Heart right ventricle (tissue), 16 donors: ENCODE results near the gene OR52B6. TPM values are rescaled to one million over a fixed set of nuclear protein-coding genes. Genes with fewer than 3 reads are reported as not detected.

ENCODE experiments used
- ATAC-seq, 8 donors: fragments of 200-7000 bp; cut with Tn5 transposase; one replicate each; pipeline ENCODE4 v1.9.1; 2020; ENCODE audit warnings: mild to moderate bottlenecking in 8 of 8, moderate library complexity in 8 of 8, moderate number of reproducible peaks in 1 of 8
- DNase-seq, 2 donors: peaks; one replicate each; pipeline ENCODE4 v3.0.0-alpha.2; 2020
- H3K27ac ChIP-seq, 10 donors: fragments of 200-600 bp; sonication (generic) in 2 of 10; one replicate each; pipeline versions ENCODE4 v1.5.0 to v1.8.0; 2020 to 2022; ENCODE audit warnings: mild to moderate bottlenecking in 3 of 10
- H3K27me3 ChIP-seq, 7 donors: fragments of 200-600 bp; one replicate each; pipeline ENCODE4 v1.8.0; 2021 to 2022; ENCODE audit warnings: mild to moderate bottlenecking in 2 of 7
- H3K36me3 ChIP-seq, 9 donors: fragments of 200-600 bp; sonication (generic) in 1 of 9; one replicate each; pipeline versions ENCODE4 v1.5.0 to v1.8.0; 2020 to 2022; ENCODE audit warnings: mild to moderate bottlenecking in 2 of 9
- H3K4me1 ChIP-seq, 9 donors: fragments of 200-600 bp; sonication (generic) in 1 of 9; one replicate each; pipeline versions ENCODE4 v1.5.0 to v1.8.0; 2020 to 2022; ENCODE audit warnings: mild to moderate bottlenecking in 4 of 9
- H3K4me3 ChIP-seq, 10 donors: fragments of 200-600 bp; sonication (generic) in 2 of 10; one replicate each; pipeline versions ENCODE4 v1.5.0 to v1.8.0; 2020 to 2022; ENCODE audit warnings: mild to moderate bottlenecking in 7 of 10, moderate library complexity in 2 of 10
- H3K9me3 ChIP-seq, 11 donors: fragments of 200-600 bp in 10 of 11; sonication (generic) in 2 of 11; one replicate each; pipeline versions ENCODE4 v1.5.0 to v1.8.0; 2013 to 2022; ENCODE audit warnings: mild to moderate bottlenecking in 2 of 11, control low read depth in 1 of 11, moderate library complexity in 1 of 11
- CTCF ChIP-seq, 9 donors: fragments of 200-600 bp; sonication (generic) in 2 of 9; IDR thresholded peaks; one replicate each; pipeline versions ENCODE4 v1.5.0 to v1.8.0; 2021 to 2022; ENCODE audit warnings: antibody characterized with exemption in 9 of 9, mild to moderate bottlenecking in 5 of 9, moderate library complexity in 1 of 9
- WGBS, 2 donors: extraction: QIAGEN DNeasy Blood & Tissue Kit; methylation state at CpG; one replicate each; pipeline ENCODE4 v1.1.7; 2013; ENCODE audit warnings: inconsistent platforms in 1 of 2; 5-methylcytosine and 5-hydroxymethylcytosine counted together
- intact Hi-C, 10 donors: fragments of 100-400 bp; cut with DNase I; formaldehyde crosslinking; loops; one replicate each; pipeline versions ENCODE4 v1.11.1 to v1.14.2; 2022
- polyA plus RNA-seq, 2 donors: library from polyadenylated mRNA; stranded (reverse); fragments of 200-250 nt; gene quantifications; one replicate each; pipeline ENCODE4 v1.2.3, GENCODE V29; 2013
- total RNA-seq, 10 donors: library from RNA; stranded (reverse); fragmentation: NEBNext Ultra II Directional in 3 of 10; extraction: Animal tissue kit (Norgen Biotek cat#: 25700) in 3 of 10; gene quantifications; one replicate each; pipeline versions ENCODE4 v1.2.1 to v1.2.4, GENCODE V29; 2021 to 2023
- donor health status: Arrhythmogenic right ventricular cardiomyopathy.
- donor health status: ischemic (EF 13 %, LVEDD 7.1; RV severe dilation, severe dysfunction).
- donor health status: healthy with polysubstance abuse.
- donor health status: DM: no; HTN: yes; CAD: no.
- donor health status: DM: no; HTN: no; CAD: no.
- donor health status: ischemic (EF 25% LVEDD 6.9; RV normal size, moderate dysfunction).
- donor health status: ischemic (EF 25% LVEDD 5.7; RV mildly dilated, moderate dysfunction).
- donor health status: healthy.
- donor health status: DM: yes; HTN: yes; CAD: no.
- donor health status: Ischemic cardiomyopathy.
- donor health status: ischemic (EF 35%, LVEDD 5.7; RV mildly dilated, moderate dysfunction).
- donor health status: nonischemic (EF 11% LVEDD 7.7; RV severe dilation, severe dysfunction).
- donor health status: DM: yes; HTN: yes; CAD: no.
- donor health status: PGD.
- donor health status: ischemic (EF 29% LVEDD 5.4; RV normal size, mild dysfunction).
- donor health status: nonischemic (EF 23%, LVEDD 6.1; RV moderate dilation, normal function).

Gene OR52B6
- total and polyA plus RNA-seq, 12 donors, result not detected

GRCh38 chr11:5610446-5610845 is 29.8 kb downstream of the OR52B6 start:
- no peak for ATAC-seq

GRCh38 chr11:5611627-5612026 is 30.9 kb downstream of the OR52B6 start:
- WGBS, 2 donors, result 92 to 93% methylated on average over 11 of the region's 11 CpGs
- Histone ChIP-seq H3K27me3 (no peaks in the 10 kb centered on the region), H3K27ac (no peak overlapping the region), H3K9me3 (no peaks in the 10 kb centered on the region), H3K4me1 (no peaks in the 10 kb centered on the region), H3K4me3 (no peak overlapping the region), H3K36me3 (peaks cover 0 to 26% (median 0%) of the 10 kb centered on the region in 9 donors)
- TF ChIP-seq CTCF (IDR thresholded peaks at IDR 0.05), result no peak
- no peak for DNase-seq
- intact Hi-C loops, result no loop called here
- ATAC-seq, result no peak

More at GRCh38 chr11:5610446-5610845, 29.8 kb downstream of the OR52B6 start:
- 75 to 87% methylated on average over 5 of the region's 5 CpGs for WGBS, 2 donors
- no peak overlapping the region for H3K4me3 ChIP-seq
- intact Hi-C loops, result no loop called here
- no peaks in the 10 kb centered on the region for H3K9me3 ChIP-seq
- peaks cover 0 to 34% (median 0%) of the 10 kb centered on the region in 9 donors for H3K36me3 ChIP-seq
- no peaks in the 10 kb centered on the region for H3K4me1 ChIP-seq
- no peak overlapping the region for H3K27ac ChIP-seq
- TF ChIP-seq CTCF (IDR thresholded peaks at IDR 0.05), result no peak
- DNase-seq, result no peak
- H3K27me3 ChIP-seq, result no peaks in the 10 kb centered on the region

GRCh38 chr11:5618807-5619206 is 38.1 kb downstream of the OR52B6 start:
- TF ChIP-seq CTCF (IDR thresholded peaks at IDR 0.05), result no peak
- ATAC-seq (no peak), DNase-seq (no peak)
- H3K36me3 ChIP-seq, result no peaks in the 10 kb centered on the region
- no peak overlapping the region for H3K4me3 ChIP-seq
- WGBS, 2 donors, result 79 to 80% methylated on average over 3 of the region's 3 CpGs
- intact Hi-C loops, result no loop called here
- H3K27me3 ChIP-seq, result no peaks in the 10 kb centered on the region
- H3K4me1 ChIP-seq, result peaks cover 0 to 17% (median 11%) of the 10 kb centered on the region in 9 donors
- H3K9me3 ChIP-seq, result no peaks in the 10 kb centered on the region
- H3K27ac ChIP-seq, result no peak overlapping the region

- Histone ChIP-seq H3K9me3 (no peaks in the 10 kb centered on the region), H3K4me1 (peaks cover 0 to 34% (median 18%) of the 10 kb centered on the region in 9 donors), H3K27me3 (no peaks in the 10 kb centered on the region), H3K36me3 (no peaks in the 10 kb centered on the region), H3K4me3 (no peak overlapping the region), H3K27ac (peak overlapping the region in 1 of 10 donors; percentile 10)
- no peak for DNase-seq
- no peak for TF ChIP-seq CTCF (IDR thresholded peaks at IDR 0.05)
- 32 to 44% methylated on average over 3 of the region's 3 CpGs for WGBS, 2 donors
- peak in 4 of 8 donors; percentile 30 to 67 (median 36) for ATAC-seq
- intact Hi-C loops, result loop anchor here in 1 of 10 donors (10.0 kb wide), 1 partner anchor 64 kb away; the partner anchor contains the start of genes TRIM22 and TRIM5
Measured at GRCh38 chr11:5620651-5621521, 40.2 kb downstream of the OR52B6 start.
